Glutamatergic neuron (in vitro differentiated cells): ENCODE results near the gene CHMP5. TPM values are rescaled to one million over a fixed set of nuclear protein-coding genes. Genes with fewer than 3 reads are reported as not detected.

Experiments
- DNase-seq: peaks from one replicate; pipeline ENCODE4 v3.0.0; 2022
- H3K27ac Mint-ChIP-seq: one replicate; pipeline ENCODE4 v1.8.0; 2020; ENCODE audit warnings: mild to moderate bottlenecking, mixed read lengths, inconsistent platforms; ENCODE audit not compliant: unreplicated experiment
- H3K27me3 Mint-ChIP-seq: one replicate; pipeline ENCODE4 v1.8.0; 2020; ENCODE audit warnings: mild to moderate bottlenecking, moderate library complexity, mixed read lengths, inconsistent platforms; ENCODE audit not compliant: unreplicated experiment
- H3K36me3 Mint-ChIP-seq: one replicate; pipeline ENCODE4 v1.8.0; 2020; ENCODE audit warnings: mild to moderate bottlenecking, mixed read lengths, inconsistent platforms; ENCODE audit not compliant: unreplicated experiment
- H3K4me1 Mint-ChIP-seq: one replicate; pipeline ENCODE4 v1.8.0; 2020; ENCODE audit warnings: mild to moderate bottlenecking, low read depth, mixed read lengths, inconsistent platforms; ENCODE audit not compliant: unreplicated experiment
- H3K4me3 Mint-ChIP-seq: one replicate; pipeline ENCODE4 v1.8.0; 2020; ENCODE audit warnings: mild to moderate bottlenecking, mixed read lengths, inconsistent platforms; ENCODE audit not compliant: unreplicated experiment
- H3K9me3 Mint-ChIP-seq: one replicate; pipeline ENCODE4 v1.8.0; 2020; ENCODE audit warnings: mild to moderate bottlenecking, moderate library complexity, mixed read lengths, inconsistent platforms; ENCODE audit not compliant: unreplicated experiment
- total RNA-seq: library from RNA; stranded (reverse); fragmentation: NEBNext Ultra II Directional; extraction: Animal tissue kit (Norgen Biotek cat#: 25700); gene quantifications from one replicate; pipeline ENCODE4 v1.2.1, GENCODE V29; 2021; ENCODE audit not compliant: unreplicated experiment
- TF ChIP-seq, protein P1 (sequence below): fragments of 200-600 bp; sonication (generic); IDR thresholded peaks from one replicate; pipeline ENCODE4 v1.5.0; 2021; ENCODE audit not compliant: partially characterized antibody, unreplicated experiment

CHMP5 gene
- total RNA-seq, 1 donor from 2014 or later, result 61.7 TPM

DNA sequence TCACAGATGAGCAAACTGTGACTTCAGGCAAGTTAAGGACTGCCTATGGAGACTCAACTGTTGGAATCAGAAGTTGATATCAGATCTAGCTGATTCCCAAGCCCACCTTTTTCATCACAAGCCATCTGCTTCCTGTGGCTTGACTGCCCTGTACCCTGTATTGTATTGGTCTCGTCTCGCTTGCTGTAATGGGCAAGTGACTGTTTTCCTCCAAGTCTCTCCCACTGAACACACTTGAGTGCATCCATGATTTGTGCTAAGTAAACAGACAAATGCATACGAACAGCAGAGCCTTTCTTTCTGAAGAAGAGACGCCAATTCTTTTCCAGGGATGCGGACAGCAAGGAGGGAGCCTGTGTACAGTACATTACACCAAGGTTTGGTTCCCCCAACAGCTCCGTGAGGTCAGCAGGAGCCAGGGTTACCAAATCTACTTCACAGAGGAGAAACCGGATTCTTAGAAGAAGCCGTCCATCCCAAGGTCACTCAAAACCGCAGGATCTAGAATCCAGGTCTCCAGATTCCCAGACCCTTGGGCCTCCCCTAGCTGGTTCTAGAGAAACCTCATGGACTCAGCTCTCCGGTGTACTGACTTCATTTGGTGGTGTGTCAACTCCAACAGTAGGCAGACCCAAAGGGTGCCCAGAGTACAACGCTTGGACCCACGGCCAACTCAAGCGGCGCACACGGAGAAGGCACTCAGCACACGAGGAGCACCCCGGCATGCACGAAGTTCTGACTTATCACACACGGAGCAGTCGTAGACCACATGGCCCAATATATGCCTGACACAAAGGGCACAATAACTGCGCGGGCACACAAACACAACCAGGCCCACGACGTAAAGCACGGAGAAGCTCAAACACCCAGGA lies 1.5 kb upstream of the CHMP5 start:
- Mint-ChIP-seq H3K9me3 (peaks cover 12% of the 10 kb centered on the region), H3K4me1 (peaks cover 12% of the 10 kb centered on the region), H3K27ac (peak overlapping the region; percentile 98), H3K27me3 (peaks cover 10% of the 10 kb centered on the region), H3K36me3 (peaks cover 4% of the 10 kb centered on the region), H3K4me3 (peak overlapping the region; percentile 100)
- DNase-seq, result peak; percentile 22
- TF ChIP-seq, protein P1, sequence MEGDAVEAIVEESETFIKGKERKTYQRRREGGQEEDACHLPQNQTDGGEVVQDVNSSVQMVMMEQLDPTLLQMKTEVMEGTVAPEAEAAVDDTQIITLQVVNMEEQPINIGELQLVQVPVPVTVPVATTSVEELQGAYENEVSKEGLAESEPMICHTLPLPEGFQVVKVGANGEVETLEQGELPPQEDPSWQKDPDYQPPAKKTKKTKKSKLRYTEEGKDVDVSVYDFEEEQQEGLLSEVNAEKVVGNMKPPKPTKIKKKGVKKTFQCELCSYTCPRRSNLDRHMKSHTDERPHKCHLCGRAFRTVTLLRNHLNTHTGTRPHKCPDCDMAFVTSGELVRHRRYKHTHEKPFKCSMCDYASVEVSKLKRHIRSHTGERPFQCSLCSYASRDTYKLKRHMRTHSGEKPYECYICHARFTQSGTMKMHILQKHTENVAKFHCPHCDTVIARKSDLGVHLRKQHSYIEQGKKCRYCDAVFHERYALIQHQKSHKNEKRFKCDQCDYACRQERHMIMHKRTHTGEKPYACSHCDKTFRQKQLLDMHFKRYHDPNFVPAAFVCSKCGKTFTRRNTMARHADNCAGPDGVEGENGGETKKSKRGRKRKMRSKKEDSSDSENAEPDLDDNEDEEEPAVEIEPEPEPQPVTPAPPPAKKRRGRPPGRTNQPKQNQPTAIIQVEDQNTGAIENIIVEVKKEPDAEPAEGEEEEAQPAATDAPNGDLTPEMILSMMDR, result no peak

DNA sequence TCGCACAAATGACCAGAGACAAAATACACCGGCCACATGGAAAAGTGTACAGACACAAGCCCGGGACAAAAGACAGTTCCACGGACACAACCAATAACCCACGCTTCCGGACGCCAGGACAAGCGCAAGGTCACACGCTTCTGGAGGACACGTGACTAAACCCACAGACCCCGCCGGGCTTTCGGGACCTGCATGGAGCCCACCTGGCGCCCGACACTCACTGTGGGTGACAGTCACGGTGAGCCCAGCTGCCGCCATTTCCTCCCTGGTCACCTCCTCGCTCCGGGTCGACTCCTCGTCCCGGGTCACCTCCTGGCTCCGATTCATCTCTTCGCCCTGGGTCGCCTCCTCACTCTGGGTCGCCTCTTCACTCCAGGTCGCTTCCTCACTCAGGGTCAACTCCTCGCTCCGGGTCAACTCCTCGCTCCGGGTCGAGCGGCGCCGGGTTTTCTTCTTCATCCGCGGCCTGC lies 811 bp upstream of the CHMP5 start:
- DNase-seq, result no peak

DNA sequence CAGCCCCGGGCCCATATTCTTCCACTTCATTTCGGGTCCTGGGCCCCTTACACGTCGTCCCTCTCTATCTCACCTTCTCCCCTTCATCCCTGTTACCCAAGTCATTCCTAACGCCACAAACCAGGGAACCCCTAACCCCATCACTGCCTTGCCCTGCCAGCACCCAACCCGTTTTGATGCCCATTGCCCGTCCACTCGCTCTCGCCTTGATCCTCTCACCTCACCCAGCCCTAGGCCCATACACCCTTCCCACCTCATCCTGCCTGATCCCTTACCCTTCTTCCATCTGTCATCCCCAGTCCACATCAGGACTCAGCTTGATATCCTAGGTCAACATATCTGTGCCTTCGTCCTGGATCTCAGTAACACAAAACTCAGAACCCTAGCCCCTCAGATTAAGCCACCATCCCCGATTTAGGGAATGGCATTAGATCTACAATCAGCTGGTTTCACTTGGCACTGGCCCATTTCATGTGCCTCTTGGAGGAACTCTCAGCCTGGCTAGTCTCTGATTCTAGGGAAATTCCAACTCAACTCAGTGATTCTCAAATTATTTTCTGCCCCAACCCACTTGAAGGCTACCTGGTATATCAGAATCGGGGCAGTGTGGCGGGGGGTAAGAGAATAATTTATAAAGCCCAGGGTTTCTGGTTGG lies 489 bp downstream of the CHMP5 start:
- H3K36me3 Mint-ChIP-seq, result peaks cover 4% of the 10 kb centered on the region

More for the DNA sequence above, 811 bp upstream of the CHMP5 start:
- peaks cover 10% of the 10 kb centered on the region for H3K27me3 Mint-ChIP-seq
- H3K27ac Mint-ChIP-seq, result peak overlapping the region; percentile 98
- H3K4me1 Mint-ChIP-seq, result peaks cover 12% of the 10 kb centered on the region
- H3K36me3 Mint-ChIP-seq, result peaks cover 4% of the 10 kb centered on the region
- TF ChIP-seq, protein P1, result no peak
- H3K4me3 Mint-ChIP-seq, result peak overlapping the region; percentile 100
- peaks cover 12% of the 10 kb centered on the region for H3K9me3 Mint-ChIP-seq

DNA sequence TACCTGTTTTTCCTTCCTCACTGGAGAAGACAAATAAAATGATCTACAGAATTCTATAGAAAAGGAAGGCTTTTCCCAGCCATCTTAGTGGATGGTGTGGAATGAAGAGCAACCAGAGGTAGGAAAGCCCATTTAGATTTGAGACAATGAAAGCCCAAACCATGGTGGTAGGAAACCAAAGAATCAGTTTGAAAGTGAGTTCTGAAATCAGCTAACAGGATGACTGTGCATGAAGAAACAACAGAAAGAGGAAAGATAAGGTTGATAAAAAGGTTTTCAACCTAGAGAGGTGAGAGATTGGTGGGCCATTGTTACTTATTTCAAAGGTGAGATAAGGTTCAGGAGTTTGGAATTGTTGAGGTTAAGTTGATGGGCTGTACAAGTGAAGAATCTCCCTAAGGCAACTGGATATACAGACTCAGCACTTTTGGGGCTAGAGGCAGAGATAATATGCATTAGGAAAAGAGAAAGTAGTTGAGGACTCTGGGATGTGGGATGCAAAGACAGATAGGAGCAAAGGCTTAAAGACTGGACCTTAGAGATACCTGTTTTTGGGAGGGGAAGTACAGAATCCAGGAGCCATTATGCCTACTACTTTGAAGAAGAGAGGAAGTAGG lies 2.4 kb downstream of the CHMP5 start:
- DNase-seq, result no peak
- Mint-ChIP-seq H3K4me3 (no peak overlapping the region), H3K9me3 (peaks cover 9% of the 10 kb centered on the region), H3K27ac (no peak overlapping the region), H3K27me3 (peaks cover 10% of the 10 kb centered on the region), H3K36me3 (peaks cover 4% of the 10 kb centered on the region), H3K4me1 (peaks cover 12% of the 10 kb centered on the region)
- TF ChIP-seq, protein P1, result no peak

More for the DNA sequence above, 489 bp downstream of the CHMP5 start:
- TF ChIP-seq, protein P1, result no peak
- Mint-ChIP-seq H3K27me3 (peaks cover 10% of the 10 kb centered on the region), H3K9me3 (peaks cover 9% of the 10 kb centered on the region), H3K4me1 (peaks cover 12% of the 10 kb centered on the region), H3K27ac (peak overlapping the region; percentile 73), H3K4me3 (peak overlapping the region; percentile 97)
- DNase-seq, result no peak
